Prostate gland (tissue), 2 donors: Measurements from ENCODE around the gene BCLAF3. TPM values are rescaled to one million over a fixed set of nuclear protein-coding genes. Genes with fewer than 3 reads are reported as not detected.

ENCODE experiments used
- DNase-seq: peaks from one replicate; pipeline ENCODE4 v3.0.0-alpha.2; 2019; ENCODE audit warnings: low spot score
- H3K27ac ChIP-seq, 2 donors: fragments of 200-600 bp; sonication (generic); 2 replicates each; pipeline ENCODE4 v1.5.1; 2017 to 2019
- H3K27me3 ChIP-seq: fragments of 200-600 bp; sonication (generic); replicated peaks from 2 replicates; pipeline ENCODE4 v1.5.1; 2019; ENCODE audit not compliant: insufficient read depth
- H3K36me3 ChIP-seq, 2 donors: fragments of 200-600 bp; sonication (generic); 1 replicate in 1 of 2; 2 replicates in 1 of 2; pipeline versions ENCODE4 v1.5.1 to v1.8.1; 2017 to 2019
- H3K4me1 ChIP-seq: fragments of 200-600 bp; sonication (generic); replicated peaks from 2 replicates; pipeline ENCODE4 v1.5.1; 2019
- H3K4me3 ChIP-seq, 2 donors: fragments of 200-600 bp; sonication (generic); 2 replicates each; pipeline ENCODE4 v1.5.1; 2017 to 2019
- H3K9me3 ChIP-seq: fragments of 200-600 bp; sonication (generic); 2 replicates; pipeline ENCODE4 v1.5.1; 2017
- CTCF ChIP-seq, 4 experiments: fragments of 200-600 bp in 2 of 4; fragments of 450-650 bp in 2 of 4; sonication (generic) in 2 of 4; IDR thresholded peaks; 1 replicate in 3 of 4; 2 replicates in 1 of 4; pipeline ENCODE4 v1.5.1; 2016 to 2019; ENCODE audit warnings: antibody characterized with exemption in 4 of 4, mild to moderate bottlenecking in 2 of 4, moderate library complexity in 2 of 4
- POLR2A ChIP-seq: fragments of 450-650 bp; IDR thresholded peaks from one replicate; pipeline ENCODE4 v1.6.1; 2016; ENCODE audit warnings: antibody characterized with exemption, mild to moderate bottlenecking
- POLR2AphosphoS5 ChIP-seq: sonication (generic); formaldehyde crosslinking; IDR thresholded peaks from one replicate; pipeline ENCODE4 v1.6.1; 2017; ENCODE audit warnings: antibody characterized with exemption
- WGBS: methylation state at CpG from one replicate; pipeline ENCODE4 v1.1.5; 2018; 5-methylcytosine and 5-hydroxymethylcytosine counted together
- intact Hi-C: fragments of 100-400 bp; cut with DNase I; formaldehyde crosslinking; loops from one replicate; pipeline ENCODE4 v1.14.2; 2022
- total RNA-seq, 2 donors: library from RNA; depleted of rRNA; stranded (reverse); fragments of >200 nt; gene quantifications; one replicate each; pipeline ENCODE4 v1.1.0, GENCODE V29; 2016

Gene BCLAF3
- total RNA-seq, 2 donors from 2014 or later, result 7.3 to 10.1 TPM

- Histone ChIP-seq H3K4me1 (no peaks in the 10 kb centered on the region), H3K27ac (no peak overlapping the region), H3K36me3 (no peaks in the 10 kb centered on the region), H3K27me3 (no peaks in the 10 kb centered on the region), H3K9me3 (no peaks in the 10 kb centered on the region), H3K4me3 (no peak overlapping the region)
- no peak for DNase-seq
- no peak for TF ChIP-seq POLR2AphosphoS5
- TF ChIP-seq CTCF (IDR thresholded peaks at IDR 0.05), result no peak
- no peak for TF ChIP-seq POLR2A
- intact Hi-C loops, result no loop called here
Observed at GRCh38 chrX:19975845-19976244, 15.0 kb downstream of the BCLAF3 start.

GRCh38 chrX:19972984-19973383, 17.9 kb downstream of the BCLAF3 start:
- TF ChIP-seq CTCF (IDR thresholded peaks at IDR 0.05), result no peak
- TF ChIP-seq POLR2A, result no peak
- no peak for TF ChIP-seq POLR2AphosphoS5
- no peak for DNase-seq

GRCh38 chrX:19968276-19968675, 22.6 kb downstream of the BCLAF3 start:
- DNase-seq, result no peak
- TF ChIP-seq POLR2AphosphoS5 (no peak), POLR2A (no peak), CTCF (IDR thresholded peaks at IDR 0.05) (no peak)
- Histone ChIP-seq H3K27ac (no peak overlapping the region), H3K4me3 (no peak overlapping the region), H3K36me3 (no peaks in the 10 kb centered on the region), H3K27me3 (no peaks in the 10 kb centered on the region), H3K4me1 (no peaks in the 10 kb centered on the region), H3K9me3 (no peaks in the 10 kb centered on the region)
- 89% methylated on average over 6 of the region's 6 CpGs for WGBS
- intact Hi-C loops, result no loop called here

More at GRCh38 chrX:19972984-19973383, 17.9 kb downstream of the BCLAF3 start:
- Histone ChIP-seq H3K27me3 (no peaks in the 10 kb centered on the region), H3K9me3 (no peaks in the 10 kb centered on the region), H3K36me3 (no peaks in the 10 kb centered on the region), H3K4me3 (no peak overlapping the region), H3K4me1 (no peaks in the 10 kb centered on the region), H3K27ac (no peak overlapping the region)
- intact Hi-C loops, result no loop called here

GRCh38 chrX:19966056-19966455, 24.8 kb downstream of the BCLAF3 start:
- H3K9me3 ChIP-seq, result no peaks in the 10 kb centered on the region
- no peak for DNase-seq
- H3K36me3 ChIP-seq, result no peaks in the 10 kb centered on the region
- TF ChIP-seq CTCF (IDR thresholded peaks at IDR 0.05) (no peak), POLR2A (no peak), POLR2AphosphoS5 (no peak)
- 94% methylated on average over 1 of the region's 1 CpG for WGBS
- H3K4me3 ChIP-seq, result no peak overlapping the region
- intact Hi-C loops, result no loop called here
- H3K4me1 ChIP-seq, result no peaks in the 10 kb centered on the region
- no peaks in the 10 kb centered on the region for H3K27me3 ChIP-seq
- H3K27ac ChIP-seq, result no peak overlapping the region

- TF ChIP-seq CTCF (IDR thresholded peaks at IDR 0.05) (no peak), POLR2AphosphoS5 (no peak), POLR2A (no peak)
- no peaks in the 10 kb centered on the region for H3K9me3 ChIP-seq
- 83% methylated on average over 9 of the region's 9 CpGs for WGBS
- no peaks in the 10 kb centered on the region for H3K27me3 ChIP-seq
- no peaks in the 10 kb centered on the region for H3K4me1 ChIP-seq
- intact Hi-C loops, result no loop called here
- no peaks in the 10 kb centered on the region for H3K36me3 ChIP-seq
- H3K4me3 ChIP-seq, result no peak overlapping the region
- no peak for DNase-seq
- H3K27ac ChIP-seq, result no peak overlapping the region
Observed at GRCh38 chrX:19964017-19964710, 26.7 kb downstream of the BCLAF3 start.
